GM12878 (cell line): ENCODE results near the gene TMPRSS7. TPM values are rescaled to one million over a fixed set of nuclear protein-coding genes. Genes with fewer than 3 reads are reported as not detected.

ENCODE experiments used
- ATAC-seq: fragments of 200-7000 bp; cut with Tn5 transposase; 3 replicates; pipeline ENCODE4 v1.9.1; 2020; ENCODE audit warnings: mild to moderate bottlenecking, moderate library complexity
- BruUV-seq: library from RNA; stranded (reverse); fragments of 400-500 nt; replicated peaks from 2 replicates; lab custom pipeline; 2021; lab: Mats Ljungman, UMichigan
- CTCF ChIA-PET: fragments of 300-600 bp; sonication (Branson Sonifier 250); formaldehyde crosslinking; extraction: SDS; loops from one replicate; lab custom pipeline; 2021; ENCODE audit warnings: inconsistent platforms; lab: Yijun Ruan, JAX
- POLR2A ChIA-PET: fragments of 350-600 bp; formaldehyde crosslinking; extraction: SDS; loops from one replicate; lab custom pipeline; 2021; ENCODE audit warnings: inconsistent platforms; lab: Charles Lee
- RAD21 ChIA-PET: fragments of 300-600 bp; sonication (Branson Sonifier 250); formaldehyde crosslinking; loops from one replicate; lab custom pipeline; 2023; ENCODE audit warnings: antibody characterized with exemption; ENCODE audit not compliant: unreplicated experiment; lab: Charles Lee
- SMC1A ChIA-PET: fragments of 300-600 bp; sonication (Branson Sonifier 250); formaldehyde crosslinking; loops from one replicate; lab custom pipeline; 2023; ENCODE audit not compliant: unreplicated experiment, uncharacterized antibody; lab: Charles Lee
- DNase-seq: peaks from one replicate; pipeline ENCODE4 v3.0.0-alpha.2; 2011; ENCODE audit warnings: low read depth, low spot score
- FAIRE-seq: peaks from 3 replicates; lab custom pipeline; 2011; peaks lifted over from hg19 to GRCh38; lab: Jason Lieb, UNC
- H2AFZ ChIP-seq: 2 replicates; pipeline ENCODE4 v1.6.0; 2011; ENCODE audit warnings: low read depth, low read length, control low read depth; ENCODE audit not compliant: control insufficient read depth
- H3K27ac ChIP-seq: 2 replicates; pipeline ENCODE4 v1.5.1; 2011; ENCODE audit warnings: control low read depth; ENCODE audit not compliant: control insufficient read depth, insufficient read depth
- H3K27me3 ChIP-seq, 2 experiments: replicated peaks in 1 of 2; 2 replicates each; pipeline versions ENCODE4 v1.6.0 to v1.6.1; 2011; ENCODE audit warnings: low read length in 1 of 2; ENCODE audit not compliant: control insufficient read depth in 2 of 2, insufficient read depth in 2 of 2
- H3K36me3 ChIP-seq, 2 experiments: 2 replicates each; pipeline ENCODE4 v1.5.1; 2011; ENCODE audit warnings: low read length in 1 of 2; ENCODE audit not compliant: control insufficient read depth in 2 of 2, insufficient read depth in 2 of 2
- H3K4me1 ChIP-seq: 2 replicates; pipeline ENCODE4 v1.6.1; 2011; ENCODE audit warnings: mild to moderate bottlenecking, low read length, moderate library complexity, mixed read lengths; ENCODE audit not compliant: control insufficient read depth, insufficient read depth
- H3K4me2 ChIP-seq: 2 replicates; pipeline ENCODE4 v1.6.0; 2011; ENCODE audit warnings: control low read depth; ENCODE audit not compliant: control insufficient read depth, insufficient read depth
- H3K4me3 ChIP-seq: fragments of 200-600 bp; sonication (generic); 2 replicates; pipeline ENCODE4 v1.5.1; 2016
- H3K79me2 ChIP-seq: 2 replicates; pipeline ENCODE4 v1.6.0; 2011; ENCODE audit warnings: low read length; ENCODE audit not compliant: control insufficient read depth, insufficient read depth
- H3K9ac ChIP-seq: 2 replicates; pipeline ENCODE4 v1.8.0; 2011; ENCODE audit warnings: low read length, control low read depth, mixed read lengths; ENCODE audit not compliant: control insufficient read depth, insufficient read depth
- H3K9me3 ChIP-seq: replicated peaks from 3 replicates; pipeline ENCODE4 v1.5.1; 2011; ENCODE audit warnings: mild to moderate bottlenecking, low read length; ENCODE audit not compliant: control insufficient read depth, insufficient read depth
- H4K20me1 ChIP-seq: 2 replicates; pipeline ENCODE4 v1.6.0; 2011; ENCODE audit not compliant: control insufficient read depth, insufficient read depth
- ATF7 ChIP-seq: fragments of 450-650 bp; IDR thresholded peaks from 2 replicates; pipeline ENCODE4 v1.6.1; 2016; ENCODE audit warnings: low read depth, mild to moderate bottlenecking
- BCL3 ChIP-seq: IDR thresholded peaks from 2 replicates; pipeline ENCODE4 v1.6.1; 2011; ENCODE audit warnings: borderline replicate concordance, low read depth, mild to moderate bottlenecking, moderate library complexity, low read length; ENCODE audit not compliant: insufficient read depth, poor library complexity, severe bottlenecking
- CHD4 ChIP-seq: fragments of 200-600 bp; sonication (generic); IDR thresholded peaks from 2 replicates; pipeline ENCODE4 v1.6.1; 2016; ENCODE audit warnings: mild to moderate bottlenecking
- CUX1 ChIP-seq: IDR thresholded peaks from 2 replicates; pipeline ENCODE4 v1.6.1; 2012; ENCODE audit warnings: improper control_type of control experiment, low read depth, low read length; ENCODE audit not compliant: insufficient replicate concordance
- HDAC2 ChIP-seq: fragments of 200-600 bp; sonication (generic); IDR thresholded peaks from 2 replicates; pipeline ENCODE4 v1.6.1; 2017
- IKZF2 ChIP-seq, 2 experiments: fragments of 450-650 bp; IDR thresholded peaks; 2 replicates each; pipeline ENCODE4 v1.6.1; 2017; ENCODE audit warnings: mild to moderate bottlenecking in 2 of 2, moderate library complexity in 2 of 2
- IRF4 ChIP-seq: IDR thresholded peaks from 2 replicates; pipeline ENCODE4 v1.6.1; 2011; ENCODE audit warnings: low read depth, low read length
- KLF5 ChIP-seq: fragments of 450-650 bp; IDR thresholded peaks from 2 replicates; pipeline ENCODE4 v1.6.1; 2014; ENCODE audit warnings: mild to moderate bottlenecking; ENCODE audit not compliant: partially characterized antibody
- MYB ChIP-seq: fragments of 150-350 bp; IDR thresholded peaks from 2 replicates; pipeline ENCODE4 v1.6.1; 2014; ENCODE audit warnings: mild to moderate bottlenecking, low read depth, low read length, borderline replicate concordance
- NBN ChIP-seq: fragments of 450-650 bp; IDR thresholded peaks from 2 replicates; pipeline ENCODE4 v1.6.1; 2016
- NRF1 ChIP-seq: conservative IDR thresholded peaks from 2 replicates; pipeline ENCODE4 v1.6.1; 2011; ENCODE audit warnings: mild to moderate bottlenecking, low read depth, low read length, improper control_type of control experiment
- POLR2A ChIP-seq: IDR thresholded peaks from 2 replicates; pipeline ENCODE4 v1.6.1; 2011; ENCODE audit warnings: low read depth, mild to moderate bottlenecking, low read length
- POLR2AphosphoS5 ChIP-seq: IDR thresholded peaks from 2 replicates; pipeline ENCODE4 v1.6.1; 2011; ENCODE audit warnings: mild to moderate bottlenecking, low read length, inconsistent platforms
- SIX5 ChIP-seq: IDR thresholded peaks from 2 replicates; pipeline ENCODE4 v1.6.1; 2011; ENCODE audit warnings: mild to moderate bottlenecking, low read depth, low read length, moderate library complexity; ENCODE audit not compliant: severe bottlenecking
- SMAD5 ChIP-seq: IDR thresholded peaks from 2 replicates; pipeline ENCODE4 v1.6.1; 2016; ENCODE audit warnings: antibody characterized with exemption, low read depth
- SMARCA5 ChIP-seq: fragments of 450-650 bp; IDR thresholded peaks from 2 replicates; pipeline ENCODE4 v1.6.1; 2017; ENCODE audit warnings: mild to moderate bottlenecking
- SREBF1 ChIP-seq: IDR thresholded peaks from 2 replicates; pipeline ENCODE4 v1.6.1; 2012; ENCODE audit warnings: mild to moderate bottlenecking, low read length
- TCF7 ChIP-seq: IDR thresholded peaks from 2 replicates; pipeline ENCODE4 v1.6.1; 2014; ENCODE audit warnings: antibody characterized with exemption, borderline replicate concordance
- WRNIP1 ChIP-seq: IDR thresholded peaks from 2 replicates; pipeline ENCODE4 v1.6.1; 2011; ENCODE audit warnings: low read depth, low read length, improper control_type of control experiment, borderline replicate concordance
- YBX1 ChIP-seq: fragments of 450-650 bp; IDR thresholded peaks from 2 replicates; pipeline ENCODE4 v1.6.1; 2016; ENCODE audit warnings: antibody characterized with exemption
- WGBS: methylation state at CpG from one replicate; pipeline ENCODE4 v1.1.6; 2016; ENCODE audit warnings: low lambda C conversion rate; ENCODE audit not compliant: insufficient replicate concordance, insufficient coverage; ENCODE audit errors: missing lambda C conversion rate; 5-methylcytosine and 5-hydroxymethylcytosine counted together
- in situ Hi-C: fragments of 300-500 bp; cut with MboI; formaldehyde crosslinking; loops from 9 replicates; pipeline ENCODE4 v1.14.3; 2018; ENCODE audit warnings: mixed read lengths
- intact Hi-C: fragments of 100-400 bp; cut with micrococcal nuclease; formaldehyde crosslinking; loops from one replicate; pipeline ENCODE4 v1.14.2; 2022; ENCODE audit not compliant: unreplicated experiment
- polyA plus RNA-seq, 11 experiments: library from polyadenylated mRNA; depleted of rRNA in 4 of 11; unstranded in 6 of 11; stranded (reverse) in 5 of 11; fragments of >200 nt; fragmentation: Nextera tagmentation in 4 of 11; fragmentation: Illumina TruSeq in 1 of 11; extraction: Ambion mirVana in 4 of 11; extraction: Trizol in 1 of 11; gene quantifications; 1 replicate in 1 of 11; 2 replicates in 10 of 11; pipeline versions ENCODE4 v1.2.1 to v1.2.3, GENCODE V29; 2011 to 2016; ENCODE audit warnings: inconsistent platforms in 2 of 11, missing spikeins in 2 of 11, low read depth in 1 of 11
- total RNA-seq, 4 experiments: library from RNA; depleted of rRNA in 3 of 4; stranded (reverse); fragments of >200 nt in 3 of 4; fragmentation: Illumina TruSeq in 1 of 4; extraction: Trizol in 1 of 4; gene quantifications; 2 replicates each; pipeline versions ENCODE4 v1.2.1 to v1.2.3, GENCODE V29; 2013 to 2021

The TMPRSS7 gene
- total and polyA plus RNA-seq, 10 of the 15 experiments (the other 5 are each of a cell fraction or from before 2014, with no cell fraction given) = 0.03 TPM; not detected in 9

GRCh38 chr3:111993038-111993437, 41.5 kb upstream of the TMPRSS7 start:
- ChIA-PET RAD21 (interaction anchor here (1.2 to 7.8 kb wide), 3 partner anchors 20 to 273 kb away, joined by 3 to 158 read pairs (median 6); no protein-coding TSS in a partner anchor), POLR2A (interaction anchor here (2.2 kb wide), 1 partner anchor 14 kb away, joined by 10 read pairs; the partner anchor contains the start of gene ABHD10), SMC1A (interaction anchor here (1.1 to 21.1 kb wide), 6 partner anchors 8 to 51 kb away, joined by 3 to 417 read pairs (median 46); partner anchors contain the start of genes ABHD10 and TAGLN3), CTCF (interaction anchor here (0.7 to 15.4 kb wide), 6 partner anchors 10 to 278 kb away, joined by 3 to 467 read pairs (median 53); partner anchors contain the start of gene ABHD10)
- Histone ChIP-seq H3K4me1 (no peaks in the 10 kb centered on the region), H3K27ac (no peak overlapping the region), H3K9ac (no peak overlapping the region), H2AFZ (no peak overlapping the region), H3K27me3 (no peaks in the 10 kb centered on the region), H3K4me3 (no peak overlapping the region), H4K20me1 (no peaks in the 10 kb centered on the region), H3K36me3 (no peaks in the 10 kb centered on the region), H3K9me3 (no peaks in the 10 kb centered on the region), H3K79me2 (no peaks in the 10 kb centered on the region), H3K4me2 (no peak overlapping the region)
- BruUV-seq = no TSS peak
- intact Hi-C loops (no loop called here), in situ Hi-C loops (no loop called here)
- DNase-seq (no peak), ATAC-seq (no peak), FAIRE-seq (no peak)
- TF ChIP-seq ATF7 (no peak), TCF7 (no peak), IKZF2 (IDR thresholded peaks at IDR 0.05) (no peak), POLR2AphosphoS5 (no peak), WRNIP1 (no peak), SREBF1 (no peak), MYB (no peak), SIX5 (no peak), POLR2A (no peak), KLF5 (no peak), CUX1 (no peak), HDAC2 (no peak), IRF4 (no peak), BCL3 (no peak), CHD4 (no peak), NBN (no peak), SMARCA5 (no peak), SMAD5 (no peak), NRF1 (no peak), YBX1 (no peak)
- 94% methylated on average over 2 of the region's 2 CpGs for WGBS
